Measurements from ENCODE around the gene C9orf43. TPM values are rescaled to one million over a fixed set of nuclear protein-coding genes. Genes with fewer than 3 reads are reported as not detected.
"Not testable (repeated sequence)": the region's sequence is repeated elsewhere in the genome, so short reads cannot be mapped to it uniquely, and the experiment has no call there.

Gene C9orf43
- total RNA-seq, 1 experiment from 2014 or later, result 0.28 TPM

GRCh38 chr9:113406873-113407511 lies 3.6 kb upstream of the C9orf43 start:
- DNase-seq (ENCODE audit: low spot score) (peak; percentile 68), ATAC-seq (peak; percentile 36)
- CTCF ChIA-PET, result interaction anchor here (1.9 to 2.2 kb wide), 2 partner anchors 180 to 251 kb away, joined by 5 to 10 read pairs; no protein-coding TSS in a partner anchor
- Mint-ChIP-seq H3K36me3 (peaks cover 27% of the 10 kb centered on the region), H3K27ac (peak overlapping the region; percentile 91), H3K4me1 (peaks cover 17% of the 10 kb centered on the region)
- TF ChIP-seq FOXP1 (CRISPR knock-in tag; IDR thresholded peaks at IDR 0.05; ENCODE audit: borderline replicate concordance), result 0 out of 2 replicates have a peak, but pooled peaks have one; percentile 19
- TF ChIP-seq CTCF (IDR thresholded peaks at IDR 0.05), result peak; percentile 45; the same call in 1 of the 2 replicates
- POLR2A ChIA-PET; H3K4me3 Mint-ChIP-seq; H3K9me3 Mint-ChIP-seq; H3K27me3 Mint-ChIP-seq (ENCODE audit: low read depth): not testable (repeated sequence)

- Mint-ChIP-seq H3K27me3 (ENCODE audit: low read depth) (no peaks in the 10 kb centered on the region), H3K27ac (peak overlapping the region; percentile 92), H3K4me3 (peak overlapping the region; percentile 87), H3K9me3 (no peaks in the 10 kb centered on the region), H3K36me3 (peaks cover 27% of the 10 kb centered on the region), H3K4me1 (peaks cover 18% of the 10 kb centered on the region)
- ChIA-PET CTCF (interaction anchor here (0.8 to 2.7 kb wide), 13 partner anchors 7 to 248 kb away, joined by 3 to 13 read pairs (median 4); partner anchors contain the start of genes ALAD, CDC26, HDHD3 and PRPF4), POLR2A (interaction anchor here (0.5 to 1.9 kb wide), 5 partner anchors 72 to 193 kb away, joined by 3 to 6 read pairs (median 4); partner anchors contain the start of genes CDC26 and PRPF4)
- no peak for DNase-seq (ENCODE audit: low spot score)
- no peak for TF ChIP-seq PRRX2 (CRISPR knock-in tag; IDR thresholded peaks at IDR 0.05)
- no peak for TF ChIP-seq CDX4 (CRISPR knock-in tag; IDR thresholded peaks at IDR 0.05; ENCODE audit: borderline replicate concordance)
- TF ChIP-seq ELF4 (CRISPR knock-in tag; IDR thresholded peaks at IDR 0.05; ENCODE audit: low read depth), result no peak
- no peak for TF ChIP-seq PREB (CRISPR knock-in tag; IDR thresholded peaks at IDR 0.05; ENCODE audit: borderline replicate concordance)
- no peak for TF ChIP-seq ZNF396 (CRISPR knock-in tag; IDR thresholded peaks at IDR 0.05; ENCODE audit: borderline replicate concordance)
- TF ChIP-seq CREB1 (CRISPR knock-in tag; IDR thresholded peaks at IDR 0.05), result no peak
- no peak for TF ChIP-seq TEAD4 (CRISPR knock-in tag; IDR thresholded peaks at IDR 0.05)
- TF ChIP-seq STAT6 (CRISPR knock-in tag; conservative IDR thresholded peaks at IDR 0.05; ENCODE audit: low read depth), result no peak
- no peak for TF ChIP-seq SMAD4 (CRISPR knock-in tag; IDR thresholded peaks at IDR 0.05)
- TF ChIP-seq OVOL2 (CRISPR knock-in tag; IDR thresholded peaks at IDR 0.05; ENCODE audit: borderline replicate concordance), result no peak
- ATAC-seq, result no peak
These were observed 1.1 kb upstream of the C9orf43 start for GRCh38 chr9:113409481-113409880.

- H3K36me3 Mint-ChIP-seq, result peaks cover 27% of the 10 kb centered on the region
- peak overlapping the region; percentile 99 for H3K27ac Mint-ChIP-seq
- ChIA-PET CTCF (interaction anchor here (0.8 to 2.7 kb wide), 19 partner anchors 8 to 248 kb away, joined by 3 to 13 read pairs (median 4); partner anchors contain the start of genes ALAD, BSPRY, CDC26 and HDHD3), POLR2A (interaction anchor here (0.5 to 2.3 kb wide), 10 partner anchors 33 to 197 kb away, joined by 3 to 7 read pairs (median 4); partner anchors contain the start of genes CDC26, HDHD3, PRPF4 and WDR31)
- peak overlapping the region; percentile 87 for H3K4me3 Mint-ChIP-seq
- no peaks in the 10 kb centered on the region for H3K27me3 Mint-ChIP-seq (ENCODE audit: low read depth)
- ATAC-seq, result peak; percentile 4
- H3K4me1 Mint-ChIP-seq, result peaks cover 18% of the 10 kb centered on the region
- no peaks in the 10 kb centered on the region for H3K9me3 Mint-ChIP-seq
- DNase-seq (ENCODE audit: low spot score), result no peak
- no peak for TF ChIP-seq ZNF219 (CRISPR knock-in tag; IDR thresholded peaks at IDR 0.05; ENCODE audit: borderline replicate concordance)
- 0 out of 2 replicates have a peak, but pooled peaks have one; percentile 22 for TF ChIP-seq ZBTB43 (CRISPR knock-in tag; IDR thresholded peaks at IDR 0.05)
- TF ChIP-seq TEAD1 (CRISPR knock-in tag; IDR thresholded peaks at IDR 0.05), result 0 out of 2 replicates have a peak, but pooled peaks have one; percentile 10
- TF ChIP-seq ERG (CRISPR knock-in tag; IDR thresholded peaks at IDR 0.05), result no peak
- 0 out of 2 replicates have a peak, but pooled peaks have one; percentile 10 for TF ChIP-seq ZNF416 (CRISPR knock-in tag; IDR thresholded peaks at IDR 0.05)
- TF ChIP-seq ESRRA (CRISPR knock-in tag; IDR thresholded peaks at IDR 0.05; ENCODE audit: borderline replicate concordance), result 0 out of 2 replicates have a peak, but pooled peaks have one; percentile 25
These were observed 702 bp upstream of the C9orf43 start for GRCh38 chr9:113409883-113410206.
